ENCODE data around the gene SVIL.
"Not testable (repeated sequence)": the region's sequence is repeated elsewhere in the genome, so short reads cannot be mapped to it uniquely, and the experiment has no call there.

The SVIL gene

GRCh38 chr10:29510483-29511157 is 124.2 kb downstream of the SVIL start:
- DNase-seq, result not testable (repeated sequence)

GRCh38 chr10:29508554-29509244 is 126.1 kb downstream of the SVIL start:
- DNase-seq, result no peak

GRCh38 chr10:29507750-29508149 is 127.0 kb downstream of the SVIL start:
- not testable (repeated sequence) for DNase-seq

GRCh38 chr10:29506324-29506921 is 128.3 kb downstream of the SVIL start:
- DNase-seq, result not testable (repeated sequence)

- no peak for DNase-seq
Measured at GRCh38 chr10:29502351-29502750, 132.4 kb downstream of the SVIL start.

- DNase-seq, result no peak
Measured at GRCh38 chr10:29501692-29502091, 133.1 kb downstream of the SVIL start.

GRCh38 chr10:29499993-29500537 is 134.7 kb downstream of the SVIL start:
- DNase-seq, result no peak

- peak; percentile 86 for DNase-seq
Measured at GRCh38 chr10:29496341-29497162, 138.2 kb downstream of the SVIL start.

- no peak for DNase-seq
Measured at GRCh38 chr10:29495366-29495765, 139.4 kb downstream of the SVIL start.

GRCh38 chr10:29493697-29494096 is 141.1 kb downstream of the SVIL start:
- DNase-seq, result no peak

- no peak for DNase-seq
Measured at GRCh38 chr10:29492774-29493173, 142.0 kb downstream of the SVIL start.

GRCh38 chr10:29491918-29492317 is 142.9 kb downstream of the SVIL start:
- DNase-seq, result no peak

- DNase-seq, result not testable (repeated sequence)
Measured at GRCh38 chr10:29490781-29491280, 143.9 kb downstream of the SVIL start.

- DNase-seq, result not testable (repeated sequence)
Measured at GRCh38 chr10:29488471-29488870, 146.3 kb downstream of the SVIL start.

- not testable (repeated sequence) for DNase-seq
Measured at GRCh38 chr10:29487884-29488266, 146.9 kb downstream of the SVIL start.

- not testable (repeated sequence) for DNase-seq
Measured at GRCh38 chr10:29487032-29487883, 147.5 kb downstream of the SVIL start.

GRCh38 chr10:29486433-29486832 is 148.3 kb downstream of the SVIL start:
- no peak for DNase-seq

GRCh38 chr10:29484677-29485076 is 150.1 kb downstream of the SVIL start:
- DNase-seq, result not testable (repeated sequence)

GRCh38 chr10:29482591-29483431 is 152.0 kb downstream of the SVIL start:
- DNase-seq, result no peak

GRCh38 chr10:29481906-29482440 is 152.8 kb downstream of the SVIL start:
- DNase-seq, result no peak
